ENCODE data around the gene MLN.

MLN gene

GRCh38 chr6:33803571-33804053 is at the start of gene MLN:
Gene MLN (minus strand): TSS chr6:33804003. CDS start chr6:33801163, 2,840 bp downstream.
- in situ Hi-C loops (cut with MboI; ENCODE audit: low sequenced_read_pairs), result no loop called here

- in situ Hi-C loops (cut with MboI; ENCODE audit: low sequenced_read_pairs), result no loop called here
Measured at GRCh38 chr6:33853026-33853425, 49.2 kb upstream of the MLN start.

GRCh38 chr6:33851959-33852358 is 48.2 kb upstream of the MLN start:
- in situ Hi-C loops (cut with MboI; ENCODE audit: low sequenced_read_pairs), result no loop called here

GRCh38 chr6:33850869-33851541 is 47.2 kb upstream of the MLN start:
- in situ Hi-C loops (cut with MboI; ENCODE audit: low sequenced_read_pairs), result no loop called here

- in situ Hi-C loops (cut with MboI; ENCODE audit: low sequenced_read_pairs), result no loop called here
Measured at GRCh38 chr6:33850296-33850695, 46.5 kb upstream of the MLN start.

GRCh38 chr6:33849500-33850075 is 45.8 kb upstream of the MLN start:
- in situ Hi-C loops (cut with MboI; ENCODE audit: low sequenced_read_pairs), result no loop called here

- in situ Hi-C loops (cut with MboI; ENCODE audit: low sequenced_read_pairs), result no loop called here
Measured at GRCh38 chr6:33848484-33848883, 44.7 kb upstream of the MLN start.

GRCh38 chr6:33847867-33848266 is 44.1 kb upstream of the MLN start:
- in situ Hi-C loops (cut with MboI; ENCODE audit: low sequenced_read_pairs), result no loop called here

GRCh38 chr6:33847078-33847477 is 43.3 kb upstream of the MLN start:
- in situ Hi-C loops (cut with MboI; ENCODE audit: low sequenced_read_pairs), result no loop called here

GRCh38 chr6:33846226-33846625 is 42.4 kb upstream of the MLN start:
- in situ Hi-C loops (cut with MboI; ENCODE audit: low sequenced_read_pairs), result no loop called here

- in situ Hi-C loops (cut with MboI; ENCODE audit: low sequenced_read_pairs), result no loop called here
Measured at GRCh38 chr6:33845031-33845745, 41.4 kb upstream of the MLN start.

GRCh38 chr6:33843131-33844121 is 39.6 kb upstream of the MLN start:
- in situ Hi-C loops (cut with MboI; ENCODE audit: low sequenced_read_pairs), result no loop called here

GRCh38 chr6:33841868-33842267 is 38.1 kb upstream of the MLN start:
- in situ Hi-C loops (cut with MboI; ENCODE audit: low sequenced_read_pairs), result no loop called here

- in situ Hi-C loops (cut with MboI; ENCODE audit: low sequenced_read_pairs), result no loop called here
Measured at GRCh38 chr6:33841070-33841469, 37.3 kb upstream of the MLN start.

- in situ Hi-C loops (cut with MboI; ENCODE audit: low sequenced_read_pairs), result no loop called here
Measured at GRCh38 chr6:33840048-33840926, 36.5 kb upstream of the MLN start.

GRCh38 chr6:33839399-33840047 is 35.7 kb upstream of the MLN start:
- in situ Hi-C loops (cut with MboI; ENCODE audit: low sequenced_read_pairs), result no loop called here

GRCh38 chr6:33838983-33839382 is 35.2 kb upstream of the MLN start:
- in situ Hi-C loops (cut with MboI; ENCODE audit: low sequenced_read_pairs), result no loop called here

GRCh38 chr6:33837971-33838665 is 34.3 kb upstream of the MLN start:
- in situ Hi-C loops (cut with MboI; ENCODE audit: low sequenced_read_pairs), result no loop called here

Data from HL-60/S4 treated with retinoic acid at 250 ng/mL for 4 days and 3 days (cell line).